HCT116 (cell line): ENCODE measurements around the gene LRBA. TPM values are rescaled to one million over a fixed set of nuclear protein-coding genes. Genes with fewer than 3 reads are reported as not detected.
"Not testable (repeated sequence)": the region's sequence is repeated elsewhere in the genome, so short reads cannot be mapped to it uniquely, and the experiment has no call there.

ENCODE experiments used
- ATAC-seq: fragments of 200-7000 bp; cut with Tn5 transposase; 2 replicates; pipeline ENCODE4 v1.9.1; 2020; ENCODE audit warnings: mild to moderate bottlenecking, moderate library complexity
- BruUV-seq: library from RNA; stranded (reverse); fragments of 400-500 nt; replicated peaks from 2 replicates; lab custom pipeline; 2021; lab: Mats Ljungman, UMichigan
- CTCF ChIA-PET: fragments of 300-600 bp; sonication (Branson Sonifier 250); formaldehyde crosslinking; loops from one replicate; lab custom pipeline; 2021; ENCODE audit warnings: antibody characterized with exemption; lab: Charles Lee
- POLR2A ChIA-PET: fragments of 300-600, 350-600 bp; sonication (Branson Sonifier 250); formaldehyde crosslinking; loops from one replicate; lab custom pipeline; 2021; ENCODE audit warnings: antibody characterized with exemption; lab: Charles Lee
- RAD21 ChIA-PET, 2 experiments: fragments of 300-600 bp; sonication (Branson Sonifier 250); formaldehyde crosslinking; loops; one replicate each; lab custom pipeline; 2023; ENCODE audit warnings: low total read pairs in 2 of 2; ENCODE audit not compliant: uncharacterized antibody in 2 of 2, unreplicated experiment in 2 of 2, low non-redundant PET in 1 of 2; lab: Charles Lee
- DNase-seq: peaks from one replicate; pipeline ENCODE4 v3.0.0-alpha.2; 2010; ENCODE audit warnings: low read depth, low spot score
- H2AFZ ChIP-seq: fragments of 200-600 bp; shearing (Covaris generic), sonication (generic); 2 replicates; pipeline ENCODE4 v1.6.1; 2017; ENCODE audit warnings: low read depth, mixed run types, mixed read lengths, antibody characterized with exemption, low read length; ENCODE audit not compliant: poor library complexity, severe bottlenecking
- H3K27ac ChIP-seq: 2 replicates; pipeline ENCODE4 v1.5.1; 2012; ENCODE audit warnings: low read depth, low read length
- H3K27me3 ChIP-seq: fragments of 200-600 bp; sonication (generic); 2 replicates; pipeline ENCODE4 v1.6.1; 2016; ENCODE audit warnings: mixed run types, low read length, mixed read lengths; ENCODE audit not compliant: insufficient read depth
- H3K36me3 ChIP-seq, 2 experiments: fragments of 200-500 bp in 1 of 2; fragments of 200-600 bp in 1 of 2; sonication (Bioruptor generic) in 1 of 2; sonication (generic) in 1 of 2; 2 replicates each; pipeline versions ENCODE4 v1.5.1 to v1.6.1; 2014 to 2016; ENCODE audit warnings: low read length in 2 of 2, inconsistent platforms in 1 of 2, mixed read lengths in 1 of 2, mixed run types in 1 of 2; ENCODE audit not compliant: insufficient read depth in 2 of 2, control insufficient read depth in 1 of 2
- H3K4me1 ChIP-seq, 2 experiments: fragments of 200-600 bp in 1 of 2; sonication (generic) in 1 of 2; 2 replicates each; pipeline versions ENCODE4 v1.5.1 to v1.6.1; 2012 to 2017; ENCODE audit warnings: low read length in 2 of 2, inconsistent platforms in 1 of 2, mild to moderate bottlenecking in 1 of 2, mixed read lengths in 1 of 2, mixed run types in 1 of 2, moderate library complexity in 1 of 2; ENCODE audit not compliant: insufficient read depth in 2 of 2, control insufficient read depth in 1 of 2
- H3K4me2 ChIP-seq: fragments of 200-600 bp; sonication (generic); 2 replicates; pipeline ENCODE4 v1.6.1; 2017; ENCODE audit warnings: mixed run types, low read length, mixed read lengths
- H3K4me3 ChIP-seq, 2 experiments: fragments of 200-600 bp in 1 of 2; sonication (generic) in 1 of 2; replicated peaks in 1 of 2; 2 replicates each; pipeline ENCODE4 v1.5.1; 2011 to 2016; ENCODE audit warnings: low read length in 2 of 2, control low read depth in 1 of 2, low read depth in 1 of 2, mild to moderate bottlenecking in 1 of 2, mixed read lengths in 1 of 2, mixed run types in 1 of 2
- H3K79me2 ChIP-seq: fragments of 200-600 bp; sonication (generic); 2 replicates; pipeline ENCODE4 v1.6.1; 2017; ENCODE audit warnings: mild to moderate bottlenecking, mixed run types, low read length, moderate library complexity, mixed read lengths; ENCODE audit not compliant: insufficient read depth
- H3K9ac ChIP-seq: fragments of 200-600 bp; sonication (generic); 2 replicates; pipeline ENCODE4 v1.6.1; 2016; ENCODE audit warnings: low read length, mixed read lengths
- H3K9me2 ChIP-seq: fragments of 200-600 bp; sonication (generic), shearing (Covaris generic); 2 replicates; pipeline ENCODE4 v1.6.1; 2017; ENCODE audit warnings: mixed run types, mild to moderate bottlenecking, moderate library complexity; ENCODE audit not compliant: insufficient read depth
- H3K9me3 ChIP-seq, 2 experiments: fragments of 200-500 bp in 1 of 2; fragments of 200-600 bp in 1 of 2; sonication (Bioruptor generic) in 1 of 2; sonication (generic) in 1 of 2; 2 replicates each; pipeline ENCODE4 v1.6.1; 2014 to 2017; ENCODE audit warnings: low read length in 2 of 2, mixed read lengths in 2 of 2, inconsistent platforms in 1 of 2, low read depth in 1 of 2, mild to moderate bottlenecking in 1 of 2, mixed run types in 1 of 2, moderate library complexity in 1 of 2; ENCODE audit not compliant: control insufficient read depth in 1 of 2, insufficient read depth in 1 of 2
- H4K20me1 ChIP-seq: fragments of 200-600 bp; sonication (generic), shearing (Covaris generic); 2 replicates; pipeline ENCODE4 v1.6.1; 2017; ENCODE audit warnings: mixed run types, mild to moderate bottlenecking, moderate library complexity; ENCODE audit not compliant: insufficient read depth
- JUND ChIP-seq: IDR thresholded peaks from 2 replicates; pipeline ENCODE4 v1.6.1; 2012
- REST ChIP-seq: IDR thresholded peaks from 2 replicates; pipeline ENCODE4 v1.6.1; 2012; ENCODE audit warnings: low read depth
- SIN3A ChIP-seq: IDR thresholded peaks from 2 replicates; pipeline ENCODE4 v1.6.1; 2012; ENCODE audit warnings: low read depth
- ZBTB33 ChIP-seq: IDR thresholded peaks from 2 replicates; pipeline ENCODE4 v1.6.1; 2011; ENCODE audit warnings: mild to moderate bottlenecking, low read length, moderate library complexity; ENCODE audit not compliant: insufficient replicate concordance; ENCODE audit errors: extremely low read depth
- intact Hi-C: fragments of 100-400 bp; cut with micrococcal nuclease; formaldehyde crosslinking; loops from 2 replicates; pipeline ENCODE4 v1.10.0; 2022
- total RNA-seq: library from RNA; stranded (reverse); gene quantifications from one replicate; pipeline ENCODE4 v1.2.1, GENCODE V29; 2021; ENCODE audit not compliant: unreplicated experiment
- TF ChIP-seq, protein P1 (sequence below): IDR thresholded peaks from 2 replicates; pipeline ENCODE4 v1.6.1; 2012

The LRBA gene
- total RNA-seq, 1 experiment from 2014 or later = 79.8 TPM

DNA sequence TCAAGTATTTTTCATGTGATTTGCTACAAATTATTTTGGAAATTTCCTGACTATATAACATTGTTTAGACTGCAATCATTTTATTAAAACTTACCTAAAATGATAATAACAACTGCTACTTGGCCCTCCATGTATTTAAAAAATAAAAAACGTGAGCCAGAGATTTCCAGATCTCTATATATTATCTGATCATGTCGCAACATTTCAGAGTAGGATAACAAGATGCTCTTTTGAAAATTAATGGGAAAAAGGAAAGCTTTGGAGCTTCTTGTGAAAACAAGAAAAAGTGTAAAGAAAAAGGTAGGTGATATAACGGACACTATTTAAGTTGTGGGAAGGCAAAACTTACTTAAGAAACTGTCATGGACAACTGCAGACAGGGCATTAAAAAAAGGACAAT, 448.0 kb downstream of the LRBA start:
- H3K9ac ChIP-seq = no peak overlapping the region

DNA sequence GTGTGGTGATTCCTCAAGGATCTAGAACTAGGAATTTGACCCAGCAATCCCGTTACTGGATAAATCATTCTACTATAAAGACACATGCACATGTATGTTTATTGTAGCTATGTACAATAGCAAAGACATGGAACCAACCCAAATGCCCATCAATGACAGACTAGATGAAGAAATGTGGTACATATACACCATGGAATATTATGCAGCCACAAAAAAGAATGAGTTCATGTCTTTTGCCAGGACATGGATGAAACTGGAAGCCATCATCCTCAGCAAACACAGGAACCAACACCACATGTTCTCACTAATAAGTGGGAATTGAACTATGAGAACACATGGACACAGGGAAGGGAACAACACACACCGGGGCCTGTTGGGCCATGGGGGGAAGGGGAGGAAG, 450.1 kb downstream of the LRBA start:
- ATAC-seq, H3K9me2 ChIP-seq, H3K36me3 ChIP-seq, H3K4me2 ChIP-seq, RAD21 ChIA-PET, H3K9me3 ChIP-seq, H3K9ac ChIP-seq, H2AFZ ChIP-seq, H3K4me1 ChIP-seq, H3K27me3 ChIP-seq, DNase-seq, POLR2A ChIA-PET, H4K20me1 ChIP-seq, BruUV-seq, CTCF ChIA-PET, H3K4me3 ChIP-seq, intact Hi-C loops, H3K27ac ChIP-seq, H3K79me2 ChIP-seq: not testable (repeated sequence)

More for the DNA sequence above, 448.0 kb downstream of the LRBA start:
- Histone ChIP-seq H3K9me2 (no peaks in the 10 kb centered on the region), H3K4me1 (no peaks in the 10 kb centered on the region), H4K20me1 (no peaks in the 10 kb centered on the region), H3K36me3 (no peaks in the 10 kb centered on the region), H2AFZ (no peak overlapping the region), H3K9me3 (no peaks in the 10 kb centered on the region), H3K4me2 (no peak overlapping the region), H3K79me2 (no peaks in the 10 kb centered on the region), H3K27me3 (no peaks in the 10 kb centered on the region), H3K4me3 (no peak overlapping the region), H3K27ac (no peak overlapping the region)
- TF ChIP-seq, protein P1, sequence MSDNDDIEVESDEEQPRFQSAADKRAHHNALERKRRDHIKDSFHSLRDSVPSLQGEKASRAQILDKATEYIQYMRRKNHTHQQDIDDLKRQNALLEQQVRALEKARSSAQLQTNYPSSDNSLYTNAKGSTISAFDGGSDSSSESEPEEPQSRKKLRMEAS = no peak
- TF ChIP-seq ZBTB33 (no peak), SIN3A (no peak), JUND (no peak), REST (no peak)
- CTCF ChIA-PET = no interaction called here
- no TSS peak for BruUV-seq
- no peak for ATAC-seq
- intact Hi-C loops = no loop called here
- no peak for DNase-seq
- RAD21 ChIA-PET = no interaction called here
- POLR2A ChIA-PET = no interaction called here
